Cardiac fibroblast (primary cell): Measurements from ENCODE around the gene PCDH7.

Experiments
- DNase-seq, 2 donors: peaks; one replicate each; pipeline versions ENCODE4 v3.0.0 to v3.0.0-alpha.2; 2010; ENCODE audit warnings: low read depth in 2 of 2
- H3K4me3 ChIP-seq, 2 donors: replicated peaks in 1 of 2; 1 replicate in 1 of 2; 2 replicates in 1 of 2; pipeline ENCODE4 v1.5.1; 2011; ENCODE audit warnings: low read depth in 2 of 2, low read length in 2 of 2, mild to moderate bottlenecking in 2 of 2, moderate library complexity in 1 of 2
- TF ChIP-seq, protein P1 (sequence below): IDR thresholded peaks from one replicate; pipeline ENCODE4 v1.5.1; 2011; ENCODE audit warnings: low read depth, mild to moderate bottlenecking, low read length, inconsistent platforms

Gene PCDH7

GRCh38 chr4:30721185-30722091 is 1.3 kb downstream of the PCDH7 start:
- TF ChIP-seq, protein P1, sequence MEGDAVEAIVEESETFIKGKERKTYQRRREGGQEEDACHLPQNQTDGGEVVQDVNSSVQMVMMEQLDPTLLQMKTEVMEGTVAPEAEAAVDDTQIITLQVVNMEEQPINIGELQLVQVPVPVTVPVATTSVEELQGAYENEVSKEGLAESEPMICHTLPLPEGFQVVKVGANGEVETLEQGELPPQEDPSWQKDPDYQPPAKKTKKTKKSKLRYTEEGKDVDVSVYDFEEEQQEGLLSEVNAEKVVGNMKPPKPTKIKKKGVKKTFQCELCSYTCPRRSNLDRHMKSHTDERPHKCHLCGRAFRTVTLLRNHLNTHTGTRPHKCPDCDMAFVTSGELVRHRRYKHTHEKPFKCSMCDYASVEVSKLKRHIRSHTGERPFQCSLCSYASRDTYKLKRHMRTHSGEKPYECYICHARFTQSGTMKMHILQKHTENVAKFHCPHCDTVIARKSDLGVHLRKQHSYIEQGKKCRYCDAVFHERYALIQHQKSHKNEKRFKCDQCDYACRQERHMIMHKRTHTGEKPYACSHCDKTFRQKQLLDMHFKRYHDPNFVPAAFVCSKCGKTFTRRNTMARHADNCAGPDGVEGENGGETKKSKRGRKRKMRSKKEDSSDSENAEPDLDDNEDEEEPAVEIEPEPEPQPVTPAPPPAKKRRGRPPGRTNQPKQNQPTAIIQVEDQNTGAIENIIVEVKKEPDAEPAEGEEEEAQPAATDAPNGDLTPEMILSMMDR: no peak
- H3K4me3 ChIP-seq: peak overlapping the region; percentile 61 to 71
- peak; percentile 22 to 53 for DNase-seq

GRCh38 chr4:30722092-30722358 is 1.9 kb downstream of the PCDH7 start:
- peak overlapping the region; percentile 46 for H3K4me3 ChIP-seq
- TF ChIP-seq, protein P1: peak; percentile 7
- no peak for DNase-seq

GRCh38 chr4:30722359-30723200 is 2.4 kb downstream of the PCDH7 start:
- H3K4me3 ChIP-seq: peak overlapping the region; percentile 46
- TF ChIP-seq, protein P1: no peak
- no peak for DNase-seq

DNA sequence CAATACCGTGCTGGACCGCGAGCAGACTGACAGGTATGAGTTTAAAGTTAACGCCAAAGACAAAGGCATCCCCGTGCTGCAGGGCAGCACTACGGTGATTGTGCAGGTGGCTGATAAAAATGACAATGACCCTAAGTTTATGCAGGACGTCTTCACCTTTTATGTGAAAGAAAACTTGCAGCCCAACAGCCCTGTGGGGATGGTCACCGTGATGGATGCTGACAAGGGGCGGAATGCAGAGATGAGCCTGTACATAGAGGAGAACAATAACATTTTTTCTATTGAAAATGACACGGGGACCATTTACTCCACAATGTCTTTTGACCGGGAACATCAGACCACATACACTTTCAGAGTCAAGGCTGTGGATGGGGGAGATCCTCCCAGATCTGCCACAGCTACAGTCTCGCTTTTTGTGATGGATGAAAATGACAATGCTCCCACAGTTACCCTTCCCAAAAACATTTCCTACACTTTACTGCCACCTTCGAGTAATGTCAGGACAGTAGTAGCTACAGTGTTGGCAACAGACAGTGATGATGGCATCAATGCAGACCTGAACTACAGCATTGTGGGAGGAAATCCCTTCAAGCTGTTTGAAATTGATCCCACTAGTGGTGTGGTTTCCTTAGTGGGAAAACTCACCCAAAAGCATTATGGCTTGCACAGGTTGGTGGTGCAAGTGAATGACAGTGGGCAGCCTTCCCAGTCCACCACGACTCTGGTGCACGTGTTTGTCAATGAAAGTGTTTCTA is 3.2 kb downstream of the PCDH7 start:
- peak overlapping the region in 1 of 2 donors; percentile 46 for H3K4me3 ChIP-seq
- DNase-seq: no peak

GRCh38 chr4:30724247-30724646 is 4.1 kb downstream of the PCDH7 start:
- TF ChIP-seq, protein P1: no peak
- H3K4me3 ChIP-seq: no peak overlapping the region
- DNase-seq: no peak

More for the DNA sequence above, 3.2 kb downstream of the PCDH7 start:
- TF ChIP-seq, protein P1: no peak

- TF ChIP-seq, protein P1: no peak
- no peak for DNase-seq
- H3K4me3 ChIP-seq: no peak overlapping the region
These were observed 5.4 kb downstream of the PCDH7 start for GRCh38 chr4:30725562-30725961.
